Thoracic aorta (tissue), 2 donors: ENCODE results near the gene WDR37. TPM values are rescaled to one million over a fixed set of nuclear protein-coding genes. Genes with fewer than 3 reads are reported as not detected.

Source experiments
- ATAC-seq: fragments of 150-250 bp; one replicate; pipeline ENCODE4 v1.8.0; 2017; ENCODE audit warnings: low read depth; ENCODE audit not compliant: insufficient number of reproducible peaks, low FRiP score
- DNase-seq: peaks from one replicate; pipeline ENCODE4 v3.0.0-alpha.2; 2020; ENCODE audit warnings: low spot score
- H3K27ac ChIP-seq, 2 donors: fragments of 200-600 bp; sonication (generic); 1 replicate in 1 of 2; 2 replicates in 1 of 2; pipeline ENCODE4 v1.5.1; 2016; ENCODE audit warnings: mild to moderate bottlenecking in 2 of 2, moderate library complexity in 2 of 2
- H3K27me3 ChIP-seq: fragments of 200-600 bp; sonication (generic); replicated peaks from 2 replicates; pipeline ENCODE4 v1.6.0; 2016; ENCODE audit warnings: mild to moderate bottlenecking; ENCODE audit not compliant: insufficient read depth
- H3K36me3 ChIP-seq: fragments of 200-600 bp; sonication (generic); one replicate; pipeline ENCODE4 v1.5.1; 2016
- H3K4me1 ChIP-seq, 2 donors: fragments of 200-600 bp; sonication (generic); 1 replicate in 1 of 2; 2 replicates in 1 of 2; pipeline versions ENCODE4 v1.5.1 to v1.6.0; 2016; ENCODE audit warnings: low read depth in 2 of 2, mild to moderate bottlenecking in 1 of 2; ENCODE audit not compliant: control insufficient read depth in 1 of 2
- H3K4me3 ChIP-seq: fragments of 200-600 bp; sonication (generic); 2 replicates; pipeline ENCODE4 v1.5.1; 2016; ENCODE audit warnings: mild to moderate bottlenecking
- H3K9me3 ChIP-seq: fragments of 200-600 bp; sonication (generic); 2 replicates; pipeline ENCODE4 v1.5.1; 2016
- CTCF ChIP-seq: fragments of 200-600 bp; sonication (generic); IDR thresholded peaks from one replicate; pipeline ENCODE4 v1.5.1; 2019; ENCODE audit warnings: antibody characterized with exemption
- total RNA-seq, 2 donors: library from RNA; depleted of rRNA; stranded (reverse); fragments of >200 nt; gene quantifications; one replicate each; pipeline versions ENCODE4 v1.1.0 to v1.2.3, GENCODE V29; 2016

The WDR37 gene
- total RNA-seq, 2 donors from 2014 or later: 18.3 to 24.6 TPM

- TF ChIP-seq CTCF: no peak
- Histone ChIP-seq H3K9me3 (no peaks in the 10 kb centered on the region), H3K27ac (no peak overlapping the region), H3K36me3 (peaks cover 58% of the 10 kb centered on the region), H3K4me1 (no peaks in the 10 kb centered on the region), H3K4me3 (no peak overlapping the region), H3K27me3 (no peaks in the 10 kb centered on the region)
- DNase-seq: no peak
- ATAC-seq: no peak
Observed at GRCh38 chr10:1090696-1091095, 34.5 kb downstream of the WDR37 start.

GRCh38 chr10:1093696-1094095, 37.5 kb downstream of the WDR37 start:
- ATAC-seq (no peak), DNase-seq (no peak)
- Histone ChIP-seq H3K4me1 (no peaks in the 10 kb centered on the region), H3K36me3 (peaks cover 50% of the 10 kb centered on the region), H3K27ac (no peak overlapping the region), H3K4me3 (no peak overlapping the region), H3K9me3 (no peaks in the 10 kb centered on the region), H3K27me3 (no peaks in the 10 kb centered on the region)
- TF ChIP-seq CTCF: no peak

- Histone ChIP-seq H3K36me3 (peaks cover 44% of the 10 kb centered on the region), H3K27ac (no peak overlapping the region), H3K4me1 (no peaks in the 10 kb centered on the region), H3K4me3 (no peak overlapping the region), H3K9me3 (no peaks in the 10 kb centered on the region), H3K27me3 (no peaks in the 10 kb centered on the region)
- no peak for TF ChIP-seq CTCF
- ATAC-seq (no peak), DNase-seq (no peak)
Observed at GRCh38 chr10:1094112-1095057, 38.2 kb downstream of the WDR37 start.

- Histone ChIP-seq H3K27me3 (no peaks in the 10 kb centered on the region), H3K9me3 (no peaks in the 10 kb centered on the region), H3K4me3 (no peak overlapping the region), H3K27ac (no peak overlapping the region), H3K36me3 (peaks cover 36% of the 10 kb centered on the region), H3K4me1 (no peaks in the 10 kb centered on the region)
- DNase-seq (no peak), ATAC-seq (no peak)
- TF ChIP-seq CTCF: no peak
Observed at GRCh38 chr10:1095498-1095897, 39.3 kb downstream of the WDR37 start.

- no peak overlapping the region for H3K4me3 ChIP-seq
- H3K36me3 ChIP-seq: peaks cover 29% of the 10 kb centered on the region
- TF ChIP-seq CTCF: no peak
- no peaks in the 10 kb centered on the region for H3K27me3 ChIP-seq
- no peaks in the 10 kb centered on the region for H3K4me1 ChIP-seq
- ATAC-seq (no peak), DNase-seq (no peak)
- H3K27ac ChIP-seq: no peak overlapping the region
- H3K9me3 ChIP-seq: no peaks in the 10 kb centered on the region
Observed at GRCh38 chr10:1096287-1096889, 40.2 kb downstream of the WDR37 start.
